Panc1 (cell line): ENCODE results near the gene HELZ.

Source experiments
- TCF7L2 ChIP-seq: IDR thresholded peaks from 2 replicates; pipeline ENCODE4 v1.6.1; 2011; ENCODE audit warnings: mild to moderate bottlenecking, low read depth, low read length, inconsistent platforms
- TF ChIP-seq, protein P1 (sequence below): fragments of 450-650 bp; IDR thresholded peaks from 2 replicates; pipeline ENCODE4 v1.5.1; 2017; ENCODE audit warnings: mild to moderate bottlenecking

DNA sequence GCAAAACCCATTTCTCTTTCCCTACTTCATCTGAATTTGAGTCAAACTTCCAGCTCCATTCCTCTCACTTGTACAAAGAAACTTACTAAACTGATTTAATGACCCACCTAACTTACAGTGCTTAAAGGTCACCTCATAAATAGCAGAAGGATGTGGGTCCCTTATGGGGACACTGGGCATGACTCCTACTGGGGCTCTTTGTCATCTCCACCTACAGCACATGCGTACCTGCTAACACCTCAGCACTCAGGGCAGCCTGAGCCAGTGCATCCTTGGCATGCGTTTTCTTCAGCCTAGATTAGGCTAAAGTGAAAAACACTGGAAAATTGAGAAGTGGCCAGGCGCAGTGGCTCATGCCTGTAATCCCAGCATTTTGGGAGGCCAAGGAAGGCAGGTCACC is 63.2 kb downstream of the HELZ start:
- TF ChIP-seq, protein P1, sequence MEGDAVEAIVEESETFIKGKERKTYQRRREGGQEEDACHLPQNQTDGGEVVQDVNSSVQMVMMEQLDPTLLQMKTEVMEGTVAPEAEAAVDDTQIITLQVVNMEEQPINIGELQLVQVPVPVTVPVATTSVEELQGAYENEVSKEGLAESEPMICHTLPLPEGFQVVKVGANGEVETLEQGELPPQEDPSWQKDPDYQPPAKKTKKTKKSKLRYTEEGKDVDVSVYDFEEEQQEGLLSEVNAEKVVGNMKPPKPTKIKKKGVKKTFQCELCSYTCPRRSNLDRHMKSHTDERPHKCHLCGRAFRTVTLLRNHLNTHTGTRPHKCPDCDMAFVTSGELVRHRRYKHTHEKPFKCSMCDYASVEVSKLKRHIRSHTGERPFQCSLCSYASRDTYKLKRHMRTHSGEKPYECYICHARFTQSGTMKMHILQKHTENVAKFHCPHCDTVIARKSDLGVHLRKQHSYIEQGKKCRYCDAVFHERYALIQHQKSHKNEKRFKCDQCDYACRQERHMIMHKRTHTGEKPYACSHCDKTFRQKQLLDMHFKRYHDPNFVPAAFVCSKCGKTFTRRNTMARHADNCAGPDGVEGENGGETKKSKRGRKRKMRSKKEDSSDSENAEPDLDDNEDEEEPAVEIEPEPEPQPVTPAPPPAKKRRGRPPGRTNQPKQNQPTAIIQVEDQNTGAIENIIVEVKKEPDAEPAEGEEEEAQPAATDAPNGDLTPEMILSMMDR = no peak
- TF ChIP-seq TCF7L2 = no peak
